Left renal cortex interstitium (tissue), 4 donors: ENCODE measurements around the gene SEMA3B. TPM values are rescaled to one million over a fixed set of nuclear protein-coding genes. Genes with fewer than 3 reads are reported as not detected.
"Not testable (repeated sequence)": the region's sequence is repeated elsewhere in the genome, so short reads cannot be mapped to it uniquely, and the experiment has no call there.

ENCODE experiments used
- DNase-seq, 4 donors: peaks; one replicate each; pipeline ENCODE4 v3.0.0-alpha.2; 2013; ENCODE audit warnings: low read depth in 4 of 4, low spot score in 2 of 4, missing footprints in 1 of 4
- polyA plus RNA-seq, 4 donors: library from polyadenylated mRNA; unstranded; fragments of 120-200 nt; gene quantifications; one replicate each; pipeline ENCODE4 v1.2.1, GENCODE V29; 2013; ENCODE audit not compliant: insufficient read length in 4 of 4

The SEMA3B gene
- 100 to 1,000 TPM in 3 of 4 donors, 10 to 100 TPM in 1; 71.0 to 119 (median 108) TPM for polyA plus RNA-seq

DNA sequence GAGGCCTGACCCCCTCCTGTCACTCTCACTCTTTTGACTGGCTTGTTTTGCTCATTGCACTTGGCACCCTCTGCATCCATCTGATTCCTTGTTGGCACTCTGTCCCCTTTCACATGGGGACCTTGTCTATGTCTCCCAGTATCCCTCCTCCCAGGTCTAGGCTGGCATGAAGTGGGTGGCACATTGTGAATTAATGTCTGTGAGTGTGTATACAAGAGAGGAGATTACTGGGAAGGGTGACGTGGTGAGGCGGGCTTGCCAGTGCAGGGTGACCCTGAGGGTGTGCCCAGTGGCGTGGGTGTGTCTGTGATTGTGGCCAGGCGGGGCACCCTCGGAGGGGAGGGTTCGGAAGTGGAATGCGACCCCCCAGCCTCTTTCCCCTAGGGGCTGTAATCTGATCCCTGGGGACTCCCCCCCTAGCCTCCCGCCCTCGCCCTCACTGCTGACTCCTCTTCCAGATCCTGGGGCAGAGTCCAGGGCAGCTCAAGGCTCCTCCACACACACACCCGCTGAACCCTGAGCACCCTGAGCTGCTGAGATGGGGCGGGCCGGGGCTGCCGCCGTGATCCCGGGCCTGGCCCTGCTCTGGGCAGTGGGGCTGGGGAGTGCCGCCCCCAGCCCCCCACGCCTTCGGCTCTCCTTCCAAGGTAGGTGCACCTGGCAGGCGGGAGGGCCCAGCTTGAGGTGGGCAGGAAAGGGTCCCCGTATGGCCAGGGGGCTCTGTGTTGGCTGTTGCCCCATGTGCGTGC, at the start of gene SEMA3B:
TSS of gene SEMA3B (plus strand) at position 445 of the 749 bp plus-strand sequence. CDS start at position 539, 94 bp downstream.
- DNase-seq = no peak

DNA sequence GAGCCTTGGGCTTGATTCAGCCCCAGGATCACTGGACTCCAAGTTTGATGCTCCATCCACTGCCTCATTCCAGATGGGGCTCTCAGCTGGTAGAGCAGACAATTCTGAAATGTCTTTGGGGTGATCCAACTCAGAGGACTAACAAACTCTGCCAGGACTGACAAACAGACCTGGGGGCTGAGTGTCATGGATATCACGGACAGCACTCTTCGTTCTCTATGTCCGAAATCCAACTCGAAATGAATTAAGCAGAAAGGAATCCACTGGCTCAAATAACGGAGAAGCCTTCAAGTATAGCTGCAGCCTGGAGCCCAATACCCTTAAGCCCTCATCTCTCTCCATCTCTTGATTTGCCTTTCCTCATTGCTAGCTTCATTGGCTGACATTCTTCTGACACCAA, 49.7 kb upstream of the SEMA3B start:
- DNase-seq = no peak

DNA sequence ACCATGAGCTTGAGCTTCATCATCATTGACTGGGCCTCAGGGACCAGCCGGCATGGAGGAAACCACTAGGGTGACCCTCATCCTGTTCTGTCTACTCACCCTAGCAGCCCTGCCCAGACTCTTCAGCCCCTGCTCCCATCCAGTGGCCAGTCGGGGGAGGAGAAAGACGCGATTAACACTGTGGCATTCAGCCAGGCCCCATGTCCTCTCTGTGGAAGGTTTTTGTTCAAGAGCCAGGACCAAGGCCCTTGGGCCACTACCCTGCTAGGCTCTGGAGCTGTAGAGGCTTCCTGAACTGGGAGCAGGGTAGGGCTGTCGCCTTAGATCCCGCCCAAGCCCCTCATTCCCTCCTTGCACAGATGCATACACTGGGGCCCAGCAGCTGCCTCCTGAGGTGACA, 48.8 kb upstream of the SEMA3B start:
- no peak for DNase-seq

DNA sequence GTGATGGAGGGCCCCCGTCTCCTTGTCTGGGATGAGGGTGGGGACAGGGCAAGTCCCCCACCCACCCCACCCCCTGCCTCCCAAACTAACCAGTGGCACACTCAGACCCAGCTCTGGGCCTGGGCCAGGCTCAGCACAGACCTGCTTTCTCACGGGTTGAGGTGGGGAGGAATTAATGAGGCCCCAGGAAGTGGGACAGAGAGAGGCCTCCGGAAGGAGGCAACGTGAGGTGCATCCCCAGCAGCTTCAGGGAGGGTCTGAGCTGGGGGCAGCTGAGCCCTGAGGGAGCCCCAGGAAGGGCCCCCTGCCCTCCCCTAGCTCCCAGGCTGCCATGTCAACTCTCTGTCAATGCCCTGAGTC, 47.9 kb upstream of the SEMA3B start:
- DNase-seq = no peak

- no peak for DNase-seq
These were observed 47.4 kb upstream of the SEMA3B start for GRCh38 chr3:50221411-50222168.

GRCh38 chr3:50222169-50222528, 46.8 kb upstream of the SEMA3B start:
- DNase-seq = no peak

- no peak for DNase-seq
These were observed 44.3 kb upstream of the SEMA3B start for GRCh38 chr3:50224639-50225038.

- no peak for DNase-seq
These were observed 42.0 kb upstream of the SEMA3B start for GRCh38 chr3:50226888-50227389.

GRCh38 chr3:50227390-50228183, 41.4 kb upstream of the SEMA3B start:
- DNase-seq = peak in 3 of 4 donors; percentile 87 to 93 (median 90)

GRCh38 chr3:50228184-50228763, 40.7 kb upstream of the SEMA3B start:
- not testable (repeated sequence) for DNase-seq

GRCh38 chr3:50229490-50229889, 39.5 kb upstream of the SEMA3B start:
- no peak for DNase-seq

DNA sequence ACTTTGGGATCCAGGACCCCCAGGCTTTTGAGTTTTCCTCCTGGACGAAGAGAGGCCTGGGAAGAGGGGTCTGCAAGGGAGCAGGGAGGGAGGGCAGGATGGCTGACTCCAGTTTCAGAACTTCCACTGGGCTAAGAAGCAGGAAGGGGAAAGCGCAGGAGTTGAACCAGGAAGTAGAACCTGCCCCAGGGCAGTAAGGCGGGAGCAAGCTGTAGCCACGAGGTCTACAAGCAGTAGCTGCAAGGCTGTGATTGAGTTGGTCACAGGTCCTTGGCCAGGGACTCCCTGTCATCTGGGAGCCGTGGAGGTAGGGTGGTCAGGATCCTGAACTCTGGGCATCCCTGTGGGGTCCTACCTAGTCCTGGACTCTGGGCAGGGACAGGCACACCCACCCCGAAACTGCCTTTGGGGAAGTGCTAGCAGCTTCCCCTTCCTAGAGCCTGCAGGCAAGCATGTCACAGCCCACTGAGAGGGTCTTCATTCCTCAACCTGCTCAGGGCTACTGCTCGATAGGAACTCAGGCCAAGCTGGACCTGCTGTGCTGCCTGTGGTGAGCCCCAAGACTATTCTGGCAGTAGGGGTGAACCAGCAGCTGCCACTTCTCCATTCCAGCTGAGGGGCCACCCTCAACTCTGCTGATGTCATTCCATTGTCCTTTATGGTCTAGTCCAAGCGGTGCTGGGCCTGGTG, 38.7 kb upstream of the SEMA3B start:
- DNase-seq = no peak

DNA sequence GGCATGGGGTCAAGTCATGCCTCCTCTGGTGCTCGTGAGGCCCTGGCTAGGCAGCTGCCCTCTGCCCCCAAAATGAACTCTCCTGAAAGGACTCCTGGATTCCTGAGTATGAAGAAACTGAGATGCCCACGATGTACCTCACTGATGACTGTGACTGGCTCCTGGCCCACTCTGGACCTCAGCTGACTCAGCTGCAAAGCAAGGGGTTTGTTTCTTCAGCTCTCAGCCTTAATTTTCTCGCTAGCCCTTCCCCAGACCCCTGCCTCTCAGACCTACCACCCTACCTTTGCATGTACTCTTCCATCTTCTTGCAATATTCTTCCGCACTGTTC, 38.2 kb upstream of the SEMA3B start:
- no peak for DNase-seq

DNA sequence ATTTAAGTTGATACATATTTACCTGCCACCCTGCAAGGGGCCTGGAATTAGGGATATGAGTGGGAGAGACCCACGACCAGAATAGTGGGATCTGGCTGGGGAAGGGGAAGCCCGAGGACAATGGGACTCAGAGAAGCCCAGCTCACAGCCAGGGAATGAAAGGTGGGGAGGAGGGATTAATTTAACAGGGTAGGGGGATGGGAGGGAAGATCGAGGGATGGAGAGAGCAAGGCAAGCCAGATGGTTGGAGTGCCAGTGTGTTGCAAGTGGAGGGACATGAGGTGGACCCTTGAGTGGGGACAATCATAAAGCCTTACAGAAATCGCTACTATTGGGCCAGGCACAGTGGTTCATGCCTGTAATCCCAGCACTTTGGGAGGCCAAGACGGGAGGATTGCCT, 37.4 kb upstream of the SEMA3B start:
- no peak for DNase-seq

DNA sequence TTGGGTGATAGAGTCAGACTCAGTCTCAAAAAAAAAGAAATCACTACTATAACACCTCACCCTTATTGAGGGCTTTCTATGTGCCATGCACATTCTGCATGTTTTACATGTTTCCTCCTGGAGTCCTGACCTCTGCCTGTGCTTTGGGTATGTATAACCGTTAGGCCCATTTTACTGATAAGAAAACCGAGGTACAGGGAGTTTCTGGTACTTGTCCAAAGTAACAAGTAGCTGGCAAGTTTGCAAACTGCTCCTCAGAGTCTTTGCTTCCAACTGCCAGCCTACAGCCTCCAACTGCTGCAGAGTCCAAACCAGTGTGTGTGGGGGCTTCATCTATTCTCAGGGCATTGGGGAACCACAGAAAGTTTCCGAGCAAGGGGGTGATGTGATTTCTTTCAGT, 36.6 kb upstream of the SEMA3B start:
- DNase-seq = no peak

GRCh38 chr3:50233176-50233575, 35.8 kb upstream of the SEMA3B start:
- no peak for DNase-seq

GRCh38 chr3:50235716-50236483, 33.0 kb upstream of the SEMA3B start, which contains the start of gene GNAI2:
TSS of gene GNAI2 (plus strand) at chr3:50236204. CDS start at chr3:50236336, 132 bp downstream.
- DNase-seq = peak; percentile 86 to 98 (median 93)

GRCh38 chr3:50236484-50237132, 32.3 kb upstream of the SEMA3B start:
- DNase-seq = no peak

DNA sequence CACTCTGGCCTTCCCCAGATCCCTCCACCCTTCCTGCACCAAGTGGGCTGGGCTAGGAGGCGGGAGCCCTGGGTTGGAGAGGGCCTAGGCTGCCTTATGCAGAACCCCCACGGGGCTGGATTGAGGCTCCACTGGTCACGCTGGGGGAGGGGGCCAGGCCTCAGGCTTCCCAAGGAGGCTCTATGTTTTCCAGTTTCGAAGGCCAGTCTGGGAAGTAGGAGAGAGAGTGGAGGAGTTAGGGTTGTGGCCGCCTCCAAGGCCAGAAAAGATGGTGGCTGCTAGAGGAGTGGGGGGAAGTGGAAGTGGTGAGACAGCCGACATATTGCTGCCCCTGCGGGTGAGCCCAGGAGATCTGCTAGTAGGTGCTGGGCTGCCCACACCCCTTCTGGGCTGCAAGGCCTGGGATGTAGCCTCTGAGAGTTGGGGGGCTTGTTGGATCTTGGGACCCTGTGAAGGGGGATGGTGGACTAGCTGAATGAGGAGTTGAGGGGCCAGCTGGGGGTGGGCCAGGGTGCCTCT, 31.8 kb upstream of the SEMA3B start:
- no peak for DNase-seq
